HG02852 (cell line): ENCODE measurements around the gene METTL13.

Experiments used
- ATAC-seq: cut with Tn5 transposase; IDR thresholded peaks from one replicate; pipeline ENCODE4 v1.9.1; 2021; ENCODE audit warnings: mild to moderate bottlenecking, moderate library complexity; ENCODE audit not compliant: unreplicated experiment

The METTL13 gene

GRCh38 chr1:171800851-171801250, 19.4 kb downstream of the METTL13 start:
- ATAC-seq, result no peak

DNA sequence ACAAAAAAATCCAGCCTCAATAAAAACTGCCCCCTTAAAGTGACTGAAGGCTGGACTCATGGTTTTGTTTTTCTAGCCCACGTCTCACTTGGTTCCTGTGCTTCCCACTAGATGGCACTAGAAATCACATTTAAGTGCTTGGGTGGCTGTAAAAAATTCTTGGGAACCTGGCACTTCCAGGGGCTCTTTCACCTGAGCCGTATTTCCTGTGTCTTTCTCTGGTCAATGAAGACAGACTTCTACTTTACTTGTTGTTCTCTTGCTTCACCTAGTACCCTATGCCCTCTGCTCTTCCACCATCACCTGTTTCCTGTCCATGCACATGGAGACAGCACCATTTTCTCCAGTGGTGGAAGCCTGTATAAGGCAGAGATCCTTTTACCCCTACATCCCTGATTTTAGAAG, 20.0 kb downstream of the METTL13 start:
- no peak for ATAC-seq

GRCh38 chr1:171802207-171802606, 20.7 kb downstream of the METTL13 start:
- no peak for ATAC-seq

DNA sequence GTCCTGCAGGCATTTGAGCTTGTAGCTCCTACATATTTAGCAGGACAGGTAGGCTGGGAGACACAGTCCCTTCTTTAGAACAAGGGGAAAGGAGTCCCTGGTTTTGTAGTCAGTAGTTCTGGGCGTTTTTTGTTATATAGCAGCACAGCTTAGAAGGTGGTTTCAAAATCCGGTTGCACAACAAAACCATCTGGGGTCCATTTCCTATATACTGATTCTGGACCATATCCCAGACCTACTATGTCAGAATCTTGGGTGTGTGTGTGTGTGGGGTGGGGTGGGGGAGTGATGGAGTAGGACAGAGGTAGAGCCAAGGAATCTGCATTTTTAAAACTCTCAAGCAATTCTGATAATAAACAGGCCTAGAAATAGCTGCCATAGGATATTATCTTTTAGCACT, 21.6 kb downstream of the METTL13 start:
- ATAC-seq, result no peak

DNA sequence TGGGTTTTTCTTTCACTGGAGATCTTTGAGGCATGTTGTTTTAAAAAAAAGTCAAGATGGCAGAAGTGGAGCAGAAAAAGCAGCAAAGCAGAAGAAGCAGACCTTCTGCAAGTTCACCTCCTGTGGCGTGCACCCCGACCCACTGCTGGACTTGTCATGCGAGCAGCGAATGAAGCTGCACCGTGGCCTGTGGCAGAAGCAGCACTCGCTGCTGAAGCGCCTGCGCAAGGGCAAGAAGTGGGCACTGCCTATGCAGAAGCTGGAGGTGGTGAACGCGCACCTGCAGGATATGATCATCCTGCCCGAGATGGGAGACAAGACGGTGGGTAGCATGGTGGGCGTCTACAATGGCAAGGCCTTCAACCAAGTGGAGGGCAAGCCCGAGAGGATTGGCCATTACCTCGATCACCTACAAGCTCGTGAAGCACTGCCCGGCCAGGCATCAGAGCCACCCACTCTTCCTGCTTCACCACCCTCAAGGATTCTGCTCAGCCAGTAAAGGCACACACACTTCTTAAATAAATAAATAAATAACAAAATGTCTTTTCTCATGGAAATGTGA, 22.1 kb downstream of the METTL13 start:
- ATAC-seq, result no peak

- ATAC-seq, result no peak
Observed at GRCh38 chr1:171805395-171806115, 24.1 kb downstream of the METTL13 start.

DNA sequence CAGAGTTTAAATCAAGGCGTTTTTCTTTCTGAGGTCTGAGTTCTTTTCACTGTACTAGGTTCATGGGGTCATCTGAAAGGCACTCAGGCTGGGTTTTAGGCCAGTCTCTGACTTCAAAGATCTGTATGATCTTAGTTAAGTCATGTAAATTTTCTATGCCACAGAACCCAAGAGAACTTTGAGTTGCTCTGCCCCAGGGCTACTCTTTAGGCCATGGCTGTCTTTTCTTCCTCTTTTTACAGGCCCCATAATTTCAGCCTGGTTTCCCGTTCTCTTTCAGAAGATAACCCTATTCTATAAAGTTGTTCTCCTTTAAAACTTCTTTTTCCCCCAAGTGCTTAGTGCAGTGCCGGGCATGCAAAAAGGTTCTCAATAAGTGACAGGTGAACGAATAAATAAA, 26.1 kb downstream of the METTL13 start:
- ATAC-seq, result no peak

DNA sequence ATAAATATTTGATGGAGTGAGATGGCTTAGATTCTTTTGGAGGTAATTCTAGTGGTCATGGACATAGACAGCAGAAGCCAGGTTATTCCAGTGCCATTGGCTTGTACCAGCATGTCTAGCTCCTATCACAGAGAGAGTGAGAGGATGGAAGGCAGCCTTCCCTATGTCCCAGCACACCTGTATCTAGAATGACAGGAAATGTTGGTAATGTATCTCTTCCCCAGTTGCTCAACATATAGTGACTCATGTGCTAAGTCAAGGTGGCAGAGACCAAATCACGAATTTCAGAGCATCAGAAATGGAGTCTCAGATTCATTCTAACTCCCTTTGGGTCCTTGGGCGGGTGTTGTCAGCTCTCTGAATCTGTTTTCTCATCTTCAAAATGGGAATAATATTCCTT, 28.4 kb downstream of the METTL13 start:
- ATAC-seq, result no peak

GRCh38 chr1:171811672-171812071, 30.2 kb downstream of the METTL13 start:
- ATAC-seq, result no peak

DNA sequence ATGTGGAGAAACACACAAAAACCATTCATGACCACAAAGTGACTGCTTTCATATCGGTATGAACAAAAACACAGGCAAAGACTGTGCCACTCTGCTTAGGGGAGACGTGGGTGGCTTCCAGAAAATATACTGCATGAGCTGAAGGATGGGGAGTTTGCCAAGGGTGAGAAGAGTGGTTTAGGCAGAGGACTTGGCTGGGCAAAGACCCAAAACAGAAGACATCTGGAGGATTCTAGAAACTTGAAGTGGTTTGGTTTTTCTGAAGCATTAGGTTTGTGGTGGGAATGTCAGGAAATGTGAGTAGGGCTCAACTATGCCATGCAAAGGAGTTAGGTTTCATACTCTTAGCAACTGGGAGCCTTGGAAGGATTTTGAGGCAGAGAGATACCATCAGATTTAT, 33.2 kb downstream of the METTL13 start:
- ATAC-seq, result no peak

GRCh38 chr1:171816300-171816901, 34.9 kb downstream of the METTL13 start:
- ATAC-seq, result no peak

- no peak for ATAC-seq
Observed at GRCh38 chr1:171817511-171818265, 36.2 kb downstream of the METTL13 start.

- no peak for ATAC-seq
Observed at GRCh38 chr1:171819946-171820345, 38.5 kb downstream of the METTL13 start.

GRCh38 chr1:171826973-171827372, 45.5 kb downstream of the METTL13 start:
- ATAC-seq, result no peak

DNA sequence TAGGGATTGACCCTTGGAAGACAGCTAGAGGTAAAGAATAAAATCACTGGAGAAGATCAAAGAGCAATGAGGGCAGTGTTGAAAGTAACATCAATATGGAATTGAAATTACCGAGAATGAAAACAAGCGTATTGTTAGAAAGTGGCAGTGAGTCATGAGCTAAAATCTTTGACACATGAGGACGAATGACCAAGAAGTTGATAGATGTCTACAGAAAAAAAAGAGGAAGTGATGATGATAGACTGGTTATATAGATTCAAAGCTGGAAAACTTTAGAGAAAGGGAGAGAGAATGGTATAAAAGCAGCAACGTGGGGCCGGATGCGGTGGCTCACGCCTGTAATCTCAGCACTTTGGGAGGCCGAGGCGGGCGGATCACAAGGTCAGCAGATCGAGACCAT, 47.3 kb downstream of the METTL13 start:
- no peak for ATAC-seq

DNA sequence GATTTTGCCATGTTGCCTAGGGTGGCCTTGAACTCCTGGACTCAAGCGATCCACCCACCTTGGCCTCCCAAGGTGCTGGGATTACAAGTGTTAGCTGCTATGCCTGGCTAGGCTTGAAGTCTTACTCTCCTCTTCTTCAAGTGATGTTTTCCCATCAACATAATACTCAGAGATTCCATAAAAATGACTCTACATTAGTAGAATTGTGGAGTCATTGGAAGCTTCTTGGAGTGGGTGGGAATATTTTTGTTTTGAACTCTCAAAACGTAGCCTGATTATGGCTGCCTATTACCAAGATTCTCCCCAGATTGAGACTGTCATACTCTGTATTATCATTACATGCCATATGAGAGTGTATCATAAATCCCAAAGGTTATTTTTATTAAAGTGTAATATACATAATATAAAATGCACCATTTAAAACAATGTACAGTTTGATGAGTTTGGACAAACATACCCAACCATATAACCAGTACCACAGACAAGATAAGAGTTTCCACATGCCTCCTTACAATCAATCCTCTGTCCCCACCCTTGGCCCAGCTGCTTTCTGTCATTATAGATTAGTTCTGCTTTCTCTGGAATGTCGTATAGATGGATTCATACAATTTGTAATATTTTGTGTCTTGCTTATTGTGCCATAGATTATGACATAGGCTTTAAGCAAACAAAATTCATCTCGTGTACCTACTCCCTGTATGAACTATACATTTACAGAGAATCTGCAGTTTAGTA, 51.8 kb downstream of the METTL13 start:
- no peak for ATAC-seq

GRCh38 chr1:171834821-171835220, 53.4 kb downstream of the METTL13 start:
- no peak for ATAC-seq

GRCh38 chr1:171835891-171836290, 54.4 kb downstream of the METTL13 start:
- ATAC-seq, result no peak

GRCh38 chr1:171841050-171841910, 59.8 kb downstream of the METTL13 start, which contains the start of gene DNM3:
DNM3 (plus strand) TSS chr1:171841498; CDS start chr1:171841657, 159 bp downstream.
- peak; percentile 91 for ATAC-seq
